Liver (tissue), 3 donors: Measurements from ENCODE around the gene DNAJC19.

Experiments
- FOXA1 ChIP-seq: IDR thresholded peaks from 2 replicates; pipeline ENCODE4 v1.6.1; 2016; ENCODE audit warnings: antibody characterized with exemption
- GABPA ChIP-seq, 2 donors: IDR thresholded peaks in 1 of 2; conservative IDR thresholded peaks in 1 of 2; 2 replicates each; pipeline ENCODE4 v1.6.1; 2016; ENCODE audit warnings: antibody characterized with exemption in 2 of 2, mild to moderate bottlenecking in 1 of 2, moderate library complexity in 1 of 2
- RXRA ChIP-seq, 2 donors: IDR thresholded peaks; 2 replicates each; pipeline ENCODE4 v1.6.1; 2017 to 2018; ENCODE audit warnings: antibody characterized with exemption in 2 of 2, mild to moderate bottlenecking in 1 of 2
- SP1 ChIP-seq: IDR thresholded peaks from 2 replicates; pipeline ENCODE4 v1.6.1; 2018; ENCODE audit warnings: antibody characterized with exemption, mild to moderate bottlenecking
- YY1 ChIP-seq: IDR thresholded peaks from 2 replicates; pipeline ENCODE4 v1.6.1; 2016; ENCODE audit warnings: antibody characterized with exemption, mild to moderate bottlenecking
- TF ChIP-seq, protein P1 (sequence below): fragments of 150-350 bp; IDR thresholded peaks from 2 replicates; pipeline ENCODE4 v1.5.1; 2017; ENCODE audit warnings: improper control_type of control experiment, low read depth, low read length; ENCODE audit not compliant: missing input control
- donor health status: healthy.
- donor health status: healthy.

DNA sequence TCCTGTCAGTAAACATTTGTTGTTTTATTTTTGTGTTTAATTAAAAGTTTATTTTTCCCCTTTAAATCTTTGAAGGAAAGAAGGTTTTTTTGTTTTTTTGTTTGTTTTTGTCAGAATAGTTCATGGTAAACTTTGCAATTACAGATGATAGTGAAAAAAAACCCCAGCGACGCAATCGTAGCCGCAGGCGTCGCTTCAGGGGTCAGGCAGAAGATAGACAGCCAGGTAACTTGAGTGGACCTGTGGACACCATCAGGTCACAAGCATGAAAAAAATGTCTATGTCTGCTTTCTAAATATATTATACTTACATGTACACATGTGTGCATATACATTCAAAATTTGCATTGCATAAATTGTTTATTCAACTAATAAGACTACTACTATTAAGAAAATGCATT is 18.6 kb downstream of the DNAJC19 start:
- TF ChIP-seq, protein P1, sequence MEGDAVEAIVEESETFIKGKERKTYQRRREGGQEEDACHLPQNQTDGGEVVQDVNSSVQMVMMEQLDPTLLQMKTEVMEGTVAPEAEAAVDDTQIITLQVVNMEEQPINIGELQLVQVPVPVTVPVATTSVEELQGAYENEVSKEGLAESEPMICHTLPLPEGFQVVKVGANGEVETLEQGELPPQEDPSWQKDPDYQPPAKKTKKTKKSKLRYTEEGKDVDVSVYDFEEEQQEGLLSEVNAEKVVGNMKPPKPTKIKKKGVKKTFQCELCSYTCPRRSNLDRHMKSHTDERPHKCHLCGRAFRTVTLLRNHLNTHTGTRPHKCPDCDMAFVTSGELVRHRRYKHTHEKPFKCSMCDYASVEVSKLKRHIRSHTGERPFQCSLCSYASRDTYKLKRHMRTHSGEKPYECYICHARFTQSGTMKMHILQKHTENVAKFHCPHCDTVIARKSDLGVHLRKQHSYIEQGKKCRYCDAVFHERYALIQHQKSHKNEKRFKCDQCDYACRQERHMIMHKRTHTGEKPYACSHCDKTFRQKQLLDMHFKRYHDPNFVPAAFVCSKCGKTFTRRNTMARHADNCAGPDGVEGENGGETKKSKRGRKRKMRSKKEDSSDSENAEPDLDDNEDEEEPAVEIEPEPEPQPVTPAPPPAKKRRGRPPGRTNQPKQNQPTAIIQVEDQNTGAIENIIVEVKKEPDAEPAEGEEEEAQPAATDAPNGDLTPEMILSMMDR = no peak
- TF ChIP-seq YY1 (no peak), RXRA (IDR thresholded peaks at IDR 0.05) (no peak), GABPA (IDR thresholded peaks at IDR 0.05 in 1 of 2, conservative IDR thresholded peaks at IDR 0.05 in 1 of 2) (no peak), FOXA1 (no peak), SP1 (no peak)
